GM19397 (cell line): ENCODE data around the gene PRKAR2B.

ENCODE experiments used
- ATAC-seq: cut with Tn5 transposase; IDR thresholded peaks from one replicate; pipeline ENCODE4 v1.9.1; 2021; ENCODE audit warnings: mild to moderate bottlenecking, moderate library complexity; ENCODE audit not compliant: unreplicated experiment

The PRKAR2B gene

GRCh38 chr7:107173691-107174406 is 129.3 kb downstream of the PRKAR2B start:
- ATAC-seq = no peak

DNA sequence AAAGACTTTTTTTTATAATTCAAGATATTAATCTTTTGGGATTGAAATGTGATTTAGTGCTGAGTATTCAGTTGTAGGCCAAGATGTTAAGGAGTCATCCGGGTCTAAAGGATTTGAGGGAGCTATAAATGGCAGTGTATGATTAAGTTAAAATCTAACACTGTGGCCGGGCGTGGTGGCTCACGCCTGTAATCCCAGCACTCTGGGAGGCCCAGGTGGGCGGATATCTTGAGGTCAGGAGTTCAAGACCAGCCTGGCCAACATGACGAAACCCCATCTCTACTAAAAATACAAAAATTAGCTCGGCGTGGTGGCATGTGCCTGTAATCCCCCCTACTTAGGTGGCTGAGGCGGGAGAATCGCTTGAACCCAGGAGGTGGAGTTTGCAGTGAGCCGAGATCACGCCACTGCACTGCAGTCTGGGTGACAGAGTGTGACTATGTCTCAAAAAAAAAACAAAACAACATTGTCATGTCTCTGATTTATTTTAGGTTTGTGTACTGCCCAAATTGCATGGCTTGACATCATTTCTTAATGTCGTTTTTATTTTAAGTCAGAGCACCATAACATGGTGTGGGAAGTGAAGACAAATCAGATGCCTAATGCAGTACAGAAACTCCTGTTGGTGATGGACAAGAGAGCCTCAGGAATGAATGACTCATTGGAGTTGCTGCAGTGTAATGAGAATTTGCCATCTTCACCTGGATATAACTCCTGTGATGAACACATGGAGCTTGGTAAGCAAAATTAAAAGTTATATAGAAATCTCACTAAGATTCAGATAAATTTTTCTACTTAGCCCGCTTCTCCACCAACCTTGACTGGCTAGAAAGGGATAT is 135.0 kb downstream of the PRKAR2B start:
- no peak for ATAC-seq

GRCh38 chr7:107180378-107180777 is 135.9 kb downstream of the PRKAR2B start:
- ATAC-seq = no peak

DNA sequence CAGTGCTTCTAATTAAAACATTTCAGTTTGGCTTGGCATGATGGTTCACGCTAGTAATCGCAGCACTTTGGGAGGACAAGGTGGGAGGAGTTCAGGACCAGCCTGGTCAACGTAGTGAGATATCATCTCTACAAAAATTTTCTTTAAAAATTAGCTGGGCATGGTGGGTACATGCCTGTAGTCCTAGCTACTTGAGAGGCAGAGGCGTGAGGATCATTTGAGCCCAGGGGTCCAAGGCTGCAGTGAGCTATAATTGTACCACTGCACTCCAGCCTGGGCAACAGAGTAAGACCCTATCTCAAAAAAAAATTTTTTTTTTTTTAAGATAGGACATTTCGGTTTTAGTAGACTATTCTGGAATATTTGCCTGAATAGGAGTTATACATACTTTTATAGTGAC is 136.7 kb downstream of the PRKAR2B start:
- ATAC-seq = no peak

- ATAC-seq = no peak
These were observed 141.2 kb downstream of the PRKAR2B start for GRCh38 chr7:107185716-107186115.

- no peak for ATAC-seq
These were observed 141.7 kb downstream of the PRKAR2B start for GRCh38 chr7:107186240-107186639.

- ATAC-seq = no peak
These were observed 143.3 kb downstream of the PRKAR2B start for GRCh38 chr7:107187774-107188173.

- no peak for ATAC-seq
These were observed 145.6 kb downstream of the PRKAR2B start for GRCh38 chr7:107190090-107190489.

DNA sequence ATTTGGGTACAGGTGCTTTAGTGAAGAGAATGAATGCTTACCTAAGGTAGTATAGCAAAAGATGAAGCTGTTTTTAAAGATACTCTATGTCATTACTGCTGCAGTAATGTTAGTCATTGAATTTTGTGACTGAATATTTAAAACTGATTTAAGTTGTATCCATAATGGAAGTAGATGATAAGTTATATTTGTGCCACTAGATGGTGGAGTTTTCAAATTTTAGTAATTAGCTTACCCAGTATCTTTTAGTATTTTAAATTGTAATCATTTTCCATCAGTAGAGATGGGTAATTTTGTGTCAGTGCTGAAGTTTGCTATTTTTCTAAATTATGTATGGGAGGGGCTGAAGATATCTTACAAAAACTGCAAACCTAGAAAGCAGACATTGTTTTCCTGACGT is 149.5 kb downstream of the PRKAR2B start:
- no peak for ATAC-seq

GRCh38 chr7:107196834-107197610 is 152.5 kb downstream of the PRKAR2B start:
- no peak for ATAC-seq

DNA sequence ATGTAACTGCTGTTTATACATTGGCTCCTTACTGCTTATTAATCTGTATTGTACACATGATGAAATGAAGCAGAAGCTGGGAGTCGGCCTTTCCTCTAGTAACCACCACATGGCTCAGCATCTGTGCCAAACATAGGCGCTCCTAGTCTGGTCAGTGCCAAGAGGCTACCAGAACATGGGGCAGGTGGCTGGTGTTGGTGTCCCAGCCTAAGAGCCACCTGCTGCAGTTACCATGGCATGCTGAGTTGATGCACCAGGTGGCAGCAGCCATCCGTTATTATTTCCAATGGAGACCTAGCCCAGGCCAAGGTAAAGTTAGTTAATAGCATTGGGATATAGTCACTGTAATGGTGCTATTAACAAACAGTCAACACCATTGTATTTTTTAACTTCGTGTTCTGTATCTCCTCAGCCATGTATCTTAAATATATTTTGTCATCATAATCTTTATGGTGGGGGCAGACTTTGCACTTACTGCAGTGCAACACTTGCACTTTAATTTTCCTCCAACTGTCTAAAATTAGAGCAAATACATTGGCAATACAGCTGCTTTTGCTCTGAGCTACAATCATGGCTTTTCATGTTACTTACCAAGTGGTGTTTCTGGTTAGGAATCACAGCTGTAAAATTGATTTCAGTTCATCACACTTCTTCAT is 157.4 kb downstream of the PRKAR2B start:
- no peak for ATAC-seq

DNA sequence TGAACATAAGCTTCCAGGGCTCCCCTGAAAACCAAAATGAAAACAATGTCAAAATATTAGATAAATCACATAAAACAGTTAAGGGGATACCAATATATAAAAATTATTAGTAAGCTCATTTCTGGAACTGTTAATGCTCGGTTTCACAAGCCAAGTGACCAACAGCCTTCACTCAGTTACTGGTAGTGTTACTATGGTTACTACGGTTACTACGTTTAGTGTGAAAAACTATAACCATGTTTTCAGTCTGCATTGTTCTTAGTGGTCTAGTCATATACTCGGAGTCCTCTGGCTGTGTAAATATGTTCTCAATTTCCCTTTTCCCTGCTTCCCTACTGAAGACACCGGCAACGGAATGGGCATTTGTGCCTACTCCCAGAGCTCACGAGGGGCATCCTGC is 159.1 kb downstream of the PRKAR2B start:
- ATAC-seq = no peak

DNA sequence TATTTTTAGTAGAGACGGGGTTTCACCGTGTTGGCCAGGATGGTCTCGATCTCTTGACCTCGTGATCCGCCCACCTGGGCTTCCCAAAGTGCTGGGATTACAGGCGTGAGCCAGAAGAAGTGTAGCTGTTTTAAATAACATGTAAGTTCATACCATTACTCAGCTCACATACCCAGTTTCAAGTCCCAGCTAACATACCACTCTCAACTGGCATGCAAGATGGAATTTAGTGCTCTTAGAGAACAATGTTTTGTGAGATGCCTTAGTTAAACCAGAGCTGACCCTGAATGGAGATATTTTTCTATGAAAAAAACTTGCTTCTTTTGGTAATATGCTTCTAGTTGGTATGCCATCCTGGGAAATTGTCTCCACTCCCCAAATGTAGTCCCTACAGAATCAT is 161.6 kb downstream of the PRKAR2B start:
- no peak for ATAC-seq

- no peak for ATAC-seq
These were observed 162.2 kb downstream of the PRKAR2B start for GRCh38 chr7:107206706-107207105.

GRCh38 chr7:107207459-107207858 is 163.0 kb downstream of the PRKAR2B start:
- no peak for ATAC-seq

- ATAC-seq = no peak
These were observed 163.6 kb downstream of the PRKAR2B start for GRCh38 chr7:107208024-107208521.

GRCh38 chr7:107208563-107208962 is 164.1 kb downstream of the PRKAR2B start:
- ATAC-seq = no peak

DNA sequence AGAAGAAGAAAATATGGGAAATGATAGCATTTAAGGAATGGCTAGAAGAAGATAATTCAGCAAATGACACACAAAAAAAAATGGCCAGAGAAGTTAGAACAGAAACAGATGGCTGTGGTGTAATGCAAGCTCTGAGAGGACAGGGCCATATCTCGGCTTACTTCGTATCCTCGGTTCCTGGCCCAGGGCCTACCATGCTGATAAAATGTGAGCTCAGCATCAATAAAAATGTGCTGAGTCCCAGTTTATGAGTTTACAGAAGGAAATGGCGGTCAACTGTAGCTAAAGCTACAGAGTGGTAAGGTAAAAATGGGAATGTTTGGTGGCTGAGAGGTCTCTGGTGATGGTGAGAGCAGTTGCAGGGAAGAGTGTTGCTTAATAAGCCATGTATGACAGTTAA is 165.1 kb downstream of the PRKAR2B start:
- no peak for ATAC-seq

- no peak for ATAC-seq
These were observed 165.9 kb downstream of the PRKAR2B start for GRCh38 chr7:107210400-107210799.
